WTC11 (cell line): ENCODE results near the gene CHIT1. TPM values are rescaled to one million over a fixed set of nuclear protein-coding genes. Genes with fewer than 3 reads are reported as not detected.

ENCODE experiments used
- ATAC-seq: fragments of 200-7000 bp; cut with Tn5 transposase; 2 replicates; pipeline ENCODE4 v1.10.0; 2021; ENCODE audit warnings: mild to moderate bottlenecking, moderate library complexity
- CTCF ChIA-PET: fragments of 300-600 bp; sonication (Branson Sonifier 250); formaldehyde crosslinking; loops from one replicate; lab custom pipeline; 2021; ENCODE audit warnings: antibody characterized with exemption; lab: Charles Lee
- POLR2A ChIA-PET: fragments of 350-600 bp; sonication (Branson Sonifier 250); formaldehyde crosslinking; loops from one replicate; lab custom pipeline; 2021; ENCODE audit warnings: antibody characterized with exemption; lab: Charles Lee
- DNase-seq: peaks from one replicate; pipeline ENCODE4 v3.0.0; 2021; ENCODE audit warnings: low spot score
- H3K27ac Mint-ChIP-seq: 2 replicates; pipeline ENCODE4 v1.8.0; 2021; ENCODE audit warnings: mixed read lengths
- H3K27me3 Mint-ChIP-seq: 2 replicates; pipeline ENCODE4 v1.8.0; 2021; ENCODE audit warnings: low read depth, mild to moderate bottlenecking, moderate library complexity, mixed read lengths
- H3K36me3 Mint-ChIP-seq: 2 replicates; pipeline ENCODE4 v1.8.0; 2021; ENCODE audit warnings: mixed read lengths
- H3K4me1 Mint-ChIP-seq: 2 replicates; pipeline ENCODE4 v1.8.0; 2022; ENCODE audit warnings: mixed read lengths
- H3K4me3 Mint-ChIP-seq: 2 replicates; pipeline ENCODE4 v1.8.0; 2021; ENCODE audit warnings: mild to moderate bottlenecking, moderate library complexity, mixed read lengths
- H3K9me3 Mint-ChIP-seq: 2 replicates; pipeline ENCODE4 v1.8.0; 2021; ENCODE audit warnings: mixed read lengths
- AFF4 ChIP-seq: sonication (generic); formaldehyde crosslinking; IDR thresholded peaks from 2 replicates; pipeline ENCODE4 v1.8.1; 2023; ENCODE audit warnings: mild to moderate bottlenecking, missing genetic modification reagents, borderline replicate concordance
- ATF1 ChIP-seq: sonication (generic); formaldehyde crosslinking; IDR thresholded peaks from 2 replicates; pipeline ENCODE4 v1.8.1; 2023; ENCODE audit warnings: mild to moderate bottlenecking, moderate library complexity, missing genetic modification reagents
- E2F4 ChIP-seq: sonication (generic); formaldehyde crosslinking; IDR thresholded peaks from 2 replicates; pipeline ENCODE4 v1.8.1; 2022; ENCODE audit warnings: low read depth, mild to moderate bottlenecking, moderate library complexity, missing genetic modification reagents, borderline replicate concordance
- ERG ChIP-seq: fragments of 250-450 bp; sonication (Bioruptor Pico); IDR thresholded peaks from 2 replicates; pipeline ENCODE4 v1.8.0; 2021; ENCODE audit warnings: mild to moderate bottlenecking
- ESRRA ChIP-seq: sonication (generic); formaldehyde crosslinking; IDR thresholded peaks from 2 replicates; pipeline ENCODE4 v1.8.1; 2022; ENCODE audit warnings: mild to moderate bottlenecking, missing genetic modification reagents, borderline replicate concordance
- HMGXB4 ChIP-seq: sonication (generic); formaldehyde crosslinking; IDR thresholded peaks from 2 replicates; pipeline ENCODE4 v1.8.1; 2023; ENCODE audit warnings: mild to moderate bottlenecking, moderate library complexity, missing genetic modification reagents
- KAT7 ChIP-seq: sonication (generic); formaldehyde crosslinking; IDR thresholded peaks from 2 replicates; pipeline ENCODE4 v1.8.1; 2023; ENCODE audit warnings: missing genetic modification reagents, mild to moderate bottlenecking, borderline replicate concordance
- MLX ChIP-seq: sonication (generic); formaldehyde crosslinking; IDR thresholded peaks from 2 replicates; pipeline ENCODE4 v1.8.1; 2023; ENCODE audit warnings: mild to moderate bottlenecking, missing genetic modification reagents, moderate library complexity
- MXD4 ChIP-seq: fragments of 250-450 bp; sonication (Bioruptor Pico); IDR thresholded peaks from 2 replicates; pipeline ENCODE4 v1.8.0; 2021; ENCODE audit warnings: mild to moderate bottlenecking, moderate library complexity, borderline replicate concordance
- MYBL2 ChIP-seq: sonication (generic); formaldehyde crosslinking; IDR thresholded peaks from 2 replicates; pipeline ENCODE4 v1.8.1; 2023; ENCODE audit warnings: mild to moderate bottlenecking, moderate library complexity, missing genetic modification reagents
- TEAD4 ChIP-seq: sonication (generic); formaldehyde crosslinking; IDR thresholded peaks from 2 replicates; pipeline ENCODE4 v1.8.0; 2022; ENCODE audit warnings: mild to moderate bottlenecking, missing genetic modification reagents
- TP53 ChIP-seq: sonication (generic); formaldehyde crosslinking; IDR thresholded peaks from 2 replicates; pipeline ENCODE4 v1.8.1; 2023; ENCODE audit warnings: mild to moderate bottlenecking, missing genetic modification reagents
- USF1 ChIP-seq: sonication (generic); formaldehyde crosslinking; IDR thresholded peaks from 2 replicates; pipeline ENCODE4 v1.8.0; 2022; ENCODE audit warnings: mild to moderate bottlenecking, missing genetic modification reagents
- ZBTB21 ChIP-seq: sonication (generic); formaldehyde crosslinking; IDR thresholded peaks from 2 replicates; pipeline ENCODE4 v1.8.1; 2023; ENCODE audit warnings: mild to moderate bottlenecking, missing genetic modification reagents, borderline replicate concordance
- ZNF138 ChIP-seq: sonication (generic); formaldehyde crosslinking; conservative IDR thresholded peaks from 2 replicates; pipeline ENCODE4 v1.8.1; 2022; ENCODE audit warnings: mild to moderate bottlenecking, moderate library complexity, missing genetic modification reagents
- ZNF219 ChIP-seq: sonication (generic); formaldehyde crosslinking; IDR thresholded peaks from 2 replicates; pipeline ENCODE4 v1.8.0; 2023; ENCODE audit warnings: missing genetic modification reagents, mild to moderate bottlenecking, borderline replicate concordance
- ZNF317 ChIP-seq: sonication (generic); formaldehyde crosslinking; IDR thresholded peaks from 2 replicates; pipeline ENCODE4 v1.8.1; 2023; ENCODE audit warnings: low read depth, mild to moderate bottlenecking, moderate library complexity, missing genetic modification reagents, borderline replicate concordance
- ZNF396 ChIP-seq: fragments of 250-450 bp; sonication (Bioruptor Pico); IDR thresholded peaks from 2 replicates; pipeline ENCODE4 v1.8.0; 2021; ENCODE audit warnings: mild to moderate bottlenecking, moderate library complexity, borderline replicate concordance
- total RNA-seq: library from RNA; stranded (reverse); gene quantifications from 3 replicates; pipeline ENCODE4 v1.2.3, GENCODE V29; 2021

The CHIT1 gene
- total RNA-seq, 1 experiment from 2014 or later, result 0.15 TPM

GRCh38 chr1:203186446-203187303 is 42.8 kb downstream of the CHIT1 start, which contains the start of gene CHI3L1:
TSS of gene CHI3L1 (minus strand) at chr1:203186704. CDS start at chr1:203186623, 81 bp downstream.
- Mint-ChIP-seq H3K9me3 (no peaks in the 10 kb centered on the region), H3K27me3 (peaks cover 2% of the 10 kb centered on the region; the same call in 1 of the 2 replicates), H3K27ac (no peak within 1 kb of the TSS)
- CTCF ChIA-PET, result interaction anchor here (0.9 to 3.9 kb wide), 13 partner anchors 8 to 147 kb away, joined by 3 to 25 read pairs (median 7); partner anchors contain the start of gene ADORA1
- TF ChIP-seq AFF4 (CRISPR knock-in tag), result no peak
- TF ChIP-seq USF1 (CRISPR knock-in tag), result no peak
- no peak for TF ChIP-seq ZNF138 (CRISPR knock-in tag)
- TF ChIP-seq ZNF219 (CRISPR knock-in tag), result no peak
- TF ChIP-seq E2F4 (CRISPR knock-in tag), result no peak
- no peak for TF ChIP-seq HMGXB4 (CRISPR knock-in tag)
- TF ChIP-seq MLX (CRISPR knock-in tag), result no peak
- TF ChIP-seq ZNF317 (CRISPR knock-in tag), result no peak
- no peak for TF ChIP-seq MXD4
- no peak for TF ChIP-seq ATF1 (CRISPR knock-in tag)
- no peak for TF ChIP-seq ZBTB21 (CRISPR knock-in tag)
- no peak for TF ChIP-seq TEAD4 (CRISPR knock-in tag)
- no peak for TF ChIP-seq MYBL2 (CRISPR knock-in tag)
- TF ChIP-seq, all 79 proteins: peak for 0
- H3K4me3 Mint-ChIP-seq, result peak within 1 kb of the TSS; percentile 32; the same call in 1 of the 2 replicates
- peaks cover 32% of the 10 kb centered on the region for H3K4me1 Mint-ChIP-seq
- POLR2A ChIA-PET, result no interaction called here
- no peaks in the 10 kb centered on the region for H3K36me3 Mint-ChIP-seq
- ATAC-seq (peak; percentile 65), DNase-seq (no peak)

- ChIA-PET CTCF (interaction anchor here (0.9 to 3.5 kb wide), 9 partner anchors 9 to 146 kb away, joined by 3 to 25 read pairs (median 8); partner anchors contain the start of gene ADORA1), POLR2A (no interaction called here)
- peaks cover 2% of the 10 kb centered on the region; the same call in 1 of the 2 replicates for H3K27me3 Mint-ChIP-seq
- H3K27ac Mint-ChIP-seq, result no peak overlapping the region
- DNase-seq, result no peak
- H3K4me3 Mint-ChIP-seq, result no peak overlapping the region
- H3K36me3 Mint-ChIP-seq, result no peaks in the 10 kb centered on the region
- no peak for ATAC-seq
- H3K9me3 Mint-ChIP-seq, result no peaks in the 10 kb centered on the region
- H3K4me1 Mint-ChIP-seq, result peaks cover 32% of the 10 kb centered on the region
- TF ChIP-seq MXD4 (no peak), ESRRA (CRISPR knock-in tag) (no peak), ZNF396 (CRISPR knock-in tag) (no peak), TP53 (no peak), E2F4 (CRISPR knock-in tag) (no peak), KAT7 (CRISPR knock-in tag) (no peak), ERG (CRISPR knock-in tag) (no peak), HMGXB4 (CRISPR knock-in tag) (no peak)
These were observed 43.4 kb downstream of the CHIT1 start for GRCh38 chr1:203186091-203186445.
